PC-3 (cell line): ENCODE measurements around the gene WDR72. TPM values are rescaled to one million over a fixed set of nuclear protein-coding genes. Genes with fewer than 3 reads are reported as not detected.

Experiments used
- ATAC-seq: fragments of 200-7000 bp; cut with Tn5 transposase; 2 replicates; pipeline ENCODE4 v1.9.1; 2020; ENCODE audit warnings: mild to moderate bottlenecking, moderate library complexity
- Bru-seq: library from RNA; stranded (reverse); fragments of 400-500 nt; gene quantifications from one replicate; lab custom pipeline; 2021; lab: Mats Ljungman, UMichigan
- BruChase-seq, 2 experiments: library from RNA; stranded (reverse); fragments of 400-500 nt; gene quantifications; one replicate each; lab custom pipeline; 2021; lab: Mats Ljungman, UMichigan
- BruUV-seq: library from RNA; stranded (reverse); fragments of 400-500 nt; replicated peaks from 2 replicates; lab custom pipeline; 2021; lab: Mats Ljungman, UMichigan
- CTCF ChIA-PET: fragments of 300-600 bp; sonication (Branson Sonifier 250); formaldehyde crosslinking; loops from one replicate; lab custom pipeline; 2022; ENCODE audit warnings: antibody characterized with exemption; lab: Charles Lee
- POLR2A ChIA-PET: fragments of 300-600 bp; sonication (Branson Sonifier 250); formaldehyde crosslinking; loops from one replicate; lab custom pipeline; 2022; ENCODE audit warnings: antibody characterized with exemption; ENCODE audit not compliant: unreplicated experiment; lab: Charles Lee
- DNase-seq: peaks from one replicate; pipeline ENCODE4 v3.0.0-alpha.2; 2015
- H2AFZ ChIP-seq: fragments of 300-600 bp; sonication (generic); 2 replicates; pipeline ENCODE4 v1.6.0; 2016; ENCODE audit warnings: antibody characterized with exemption, low read length
- H3F3A ChIP-seq: fragments of 300-600 bp; sonication (generic); one replicate; pipeline ENCODE4 v1.6.0; 2017; ENCODE audit warnings: antibody characterized with exemption, low read length, control low read depth, mild to moderate bottlenecking; ENCODE audit not compliant: unreplicated experiment
- H3K27ac ChIP-seq: fragments of 300-600 bp; sonication (generic); 2 replicates; pipeline ENCODE4 v1.5.1; 2016; ENCODE audit warnings: mild to moderate bottlenecking, low read length
- H3K27me3 ChIP-seq: fragments of 300-600 bp; sonication (generic); 2 replicates; pipeline ENCODE4 v1.6.1; 2016; ENCODE audit warnings: low read length, mixed read lengths
- H3K36me3 ChIP-seq: fragments of 300-600 bp; sonication (generic); 2 replicates; pipeline ENCODE4 v1.6.1; 2016; ENCODE audit warnings: low read depth, mixed run types, low read length, mixed read lengths
- H3K4me1 ChIP-seq: fragments of 300-600 bp; sonication (generic); 2 replicates; pipeline ENCODE4 v1.5.1; 2016; ENCODE audit warnings: low read length; ENCODE audit not compliant: insufficient read depth
- H3K4me2 ChIP-seq: fragments of 300-600 bp; sonication (generic); 2 replicates; pipeline ENCODE4 v1.6.0; 2016; ENCODE audit warnings: low read length
- H3K4me3 ChIP-seq: fragments of 300-600 bp; sonication (generic); 2 replicates; pipeline ENCODE4 v1.5.1; 2016; ENCODE audit warnings: mild to moderate bottlenecking, low read length, mixed read lengths
- H3K79me2 ChIP-seq: fragments of 300-600 bp; sonication (generic); 2 replicates; pipeline ENCODE4 v1.6.1; 2017; ENCODE audit warnings: low read length, mixed read lengths
- H3K9ac ChIP-seq: fragments of 300-600 bp; sonication (generic); 2 replicates; pipeline ENCODE4 v1.6.0; 2016; ENCODE audit warnings: mild to moderate bottlenecking, low read length
- H3K9me2 ChIP-seq: fragments of 300-600 bp; sonication (generic); replicated peaks from 2 replicates; pipeline ENCODE4 v1.6.1; 2016; ENCODE audit warnings: mixed run types, low read length, mixed read lengths
- H3K9me3 ChIP-seq: fragments of 300-600 bp; sonication (generic); 2 replicates; pipeline ENCODE4 v1.6.1; 2016; ENCODE audit warnings: low read length, mixed read lengths
- H4K20me1 ChIP-seq: fragments of 300-600 bp; sonication (generic); 2 replicates; pipeline ENCODE4 v1.6.1; 2016; ENCODE audit warnings: low read length, mixed read lengths
- CTCF ChIP-seq: fragments of 300-600 bp; sonication (generic); conservative IDR thresholded peaks from 2 replicates; pipeline ENCODE4 v1.5.1; 2017; ENCODE audit warnings: antibody characterized with exemption, low read depth, mild to moderate bottlenecking, low read length
- EZH2 ChIP-seq: fragments of 300-600 bp; sonication (generic); IDR thresholded peaks from one replicate; pipeline ENCODE4 v1.6.1; 2017; ENCODE audit warnings: antibody characterized with exemption, mild to moderate bottlenecking, low read length; ENCODE audit not compliant: unreplicated experiment
- EZH2phosphoT487 ChIP-seq: fragments of 300-600 bp; sonication (generic); IDR thresholded peaks from 2 replicates; pipeline ENCODE4 v1.6.1; 2018; ENCODE audit warnings: mild to moderate bottlenecking, antibody characterized with exemption, low read length, borderline replicate concordance
- intact Hi-C: fragments of 100-400 bp; cut with micrococcal nuclease; formaldehyde crosslinking; loops from 2 replicates; pipeline ENCODE4 v1.9.0; 2023
- long read RNA-seq: library from polyadenylated mRNA; unstranded; transcript quantifications from one replicate; pipeline ENCODE4 v2.0.0, GENCODE V29; 2021; ENCODE audit not compliant: unreplicated experiment
- total RNA-seq: library from RNA; depleted of rRNA; stranded (reverse); fragments of >200 nt; gene quantifications from 2 replicates; pipeline ENCODE4 v1.2.3, GENCODE V29; 2014; rRNA removed

Gene WDR72
- total RNA-seq = 4.7 and 5.9 TPM in 2 replicates
- percentile 9 among the genes with signal in this experiment for Bru-seq, nascent RNA
- percentile 7 among the genes with signal in this experiment for BruChase-seq, experiment 1, labeled RNA remaining after a 6-hour chase
- percentile 7 among the genes with signal in this experiment for BruChase-seq, experiment 2, labeled RNA remaining after a 2-hour chase
- long read RNA-seq, full-length matches to known transcripts = 2 of 3 reads
- long read RNA-seq, partial matches to known transcripts = 0 of 3 reads
- long read RNA-seq, other reads (novel, unspliced or antisense) = 1 of 3 reads

GRCh38 chr15:53759411-53759931 lies at the start of gene WDR72:
Gene WDR72 (minus strand): TSS chr15:53759663. CDS start chr15:53733149, 26,514 bp downstream.
- Histone ChIP-seq H3K79me2 (no peaks in the 10 kb centered on the region), H3K36me3 (no peaks in the 10 kb centered on the region), H3K4me2 (no peak within 1 kb of the TSS), H3K4me1 (no peaks in the 10 kb centered on the region), H2AFZ (no peak within 1 kb of the TSS), H3K27ac (no peak within 1 kb of the TSS), H3K4me3 (no peak within 1 kb of the TSS), H3K9me2 (no peaks in the 10 kb centered on the region), H3F3A (no peaks in the 10 kb centered on the region), H4K20me1 (no peaks in the 10 kb centered on the region), H3K9me3 (no peaks in the 10 kb centered on the region), H3K9ac (no peak within 1 kb of the TSS), H3K27me3 (0 out of 2 replicates have a peak, but pooled peaks cover 4% of the 10 kb centered on the region)
- TF ChIP-seq EZH2phosphoT487 = no peak
- TF ChIP-seq EZH2 = no peak
- no peak for TF ChIP-seq CTCF
- DNase-seq (no peak), ATAC-seq (no peak)
- CTCF ChIA-PET = no interaction called here
- intact Hi-C loops = no loop called here
- BruUV-seq = no TSS peak
- POLR2A ChIA-PET = no interaction called here

DNA sequence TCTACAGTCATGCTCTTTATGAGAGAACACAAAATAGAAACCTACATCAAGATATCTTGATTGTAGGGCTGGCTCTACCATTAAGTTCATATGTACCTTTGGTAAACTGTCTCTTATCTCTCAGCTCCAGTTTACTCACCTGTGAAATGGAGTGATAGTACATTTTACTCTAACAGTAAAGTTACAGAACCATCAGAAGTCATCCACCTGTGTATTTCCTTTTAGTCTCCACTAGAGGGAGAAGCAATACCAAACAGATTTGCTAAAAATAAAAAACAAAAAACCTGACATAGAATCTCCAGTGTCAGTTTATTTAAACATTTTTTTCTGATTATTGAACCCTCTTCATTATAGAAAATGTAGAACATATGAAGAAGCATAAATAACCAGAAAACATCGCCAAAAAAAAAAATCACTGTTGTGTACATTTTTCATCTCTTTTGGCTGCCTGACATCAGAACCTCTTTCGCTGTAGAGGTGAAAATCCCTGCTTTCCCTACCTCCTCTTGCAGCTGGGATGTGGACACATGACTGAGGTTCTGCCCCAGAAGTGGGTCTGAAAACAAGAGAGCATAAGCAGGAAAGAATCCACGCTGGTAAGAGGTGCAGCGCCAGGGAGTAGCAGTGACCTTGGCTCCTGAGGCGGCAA lies 48.7 kb upstream of the WDR72 start:
- Histone ChIP-seq H3K27me3 (peaks cover 19% of the 10 kb centered on the region; the same call in 1 of the 2 replicates), H3K4me2 (no peak overlapping the region), H3K79me2 (no peaks in the 10 kb centered on the region), H3K27ac (no peak overlapping the region), H3K4me3 (no peak overlapping the region), H3K9me3 (no peaks in the 10 kb centered on the region), H2AFZ (no peak overlapping the region), H4K20me1 (no peaks in the 10 kb centered on the region), H3K36me3 (no peaks in the 10 kb centered on the region), H3K4me1 (no peaks in the 10 kb centered on the region), H3K9me2 (no peaks in the 10 kb centered on the region), H3K9ac (no peak overlapping the region), H3F3A (no peaks in the 10 kb centered on the region)
- intact Hi-C loops = no loop called here
- no peak for ATAC-seq
- no TSS peak for BruUV-seq
- peak; percentile 13 for DNase-seq
- TF ChIP-seq EZH2phosphoT487 (no peak), CTCF (peak; percentile 57)
- ChIA-PET POLR2A (no interaction called here), CTCF (no interaction called here)

GRCh38 chr15:53807501-53807900 lies 48.0 kb upstream of the WDR72 start:
- no TSS peak for BruUV-seq
- TF ChIP-seq EZH2 = no peak
- TF ChIP-seq CTCF = no peak
- TF ChIP-seq EZH2phosphoT487 = no peak
- Histone ChIP-seq H3K79me2 (no peaks in the 10 kb centered on the region), H4K20me1 (no peaks in the 10 kb centered on the region), H3K4me1 (no peaks in the 10 kb centered on the region), H3K9ac (no peak overlapping the region), H3K9me2 (no peaks in the 10 kb centered on the region), H3K27me3 (peaks cover 15% of the 10 kb centered on the region; the same call in 1 of the 2 replicates), H3F3A (no peaks in the 10 kb centered on the region), H3K36me3 (no peaks in the 10 kb centered on the region), H2AFZ (no peak overlapping the region), H3K4me3 (no peak overlapping the region), H3K27ac (no peak overlapping the region), H3K9me3 (no peaks in the 10 kb centered on the region), H3K4me2 (no peak overlapping the region)
- ChIA-PET POLR2A (no interaction called here), CTCF (no interaction called here)
- ATAC-seq (no peak), DNase-seq (no peak)
- intact Hi-C loops = no loop called here
